ENCODE measurements around the gene ZIK1. TPM values are rescaled to one million over a fixed set of nuclear protein-coding genes. Genes with fewer than 3 reads are reported as not detected.
A peak's percentile ranks its signal among the peaks of the same experiment; 100 is the strongest.

ZIK1 gene
- total RNA-seq, 2 experiments from 2014 or later = 6.1 to 6.5 TPM

- Mint-ChIP-seq H3K9me3 (peaks cover 58% of the 10 kb centered on the region), H3K4me3 (no peak overlapping the region), H3K27me3 (no peaks in the 10 kb centered on the region), H3K4me1 (ENCODE audit: low read depth) (no peaks in the 10 kb centered on the region), H3K27ac (no peak overlapping the region), H3K36me3 (ENCODE audit: low read depth) (peaks cover 72% of the 10 kb centered on the region)
- no peak for TF ChIP-seq CTCF (IDR thresholded peaks at IDR 0.05)
- intact Hi-C loops (cut with micrococcal nuclease) = no loop called here
- CTCF ChIA-PET = no interaction called here
- no peak for DNase-seq
- POLR2A ChIA-PET = interaction anchor here (0.7 kb wide), 1 partner anchor 285 kb away, joined by 3 read pairs; no protein-coding TSS in a partner anchor
- no peak for ATAC-seq
Observed at GRCh38 chr19:57606931-57607330, 23.0 kb downstream of the ZIK1 start.

GRCh38 chr19:57611113-57611512, 27.2 kb downstream of the ZIK1 start:
- intact Hi-C loops (cut with micrococcal nuclease) = no loop called here
- no peak for DNase-seq
- Mint-ChIP-seq H3K36me3 (ENCODE audit: low read depth) (peaks cover 53% of the 10 kb centered on the region), H3K27me3 (no peaks in the 10 kb centered on the region), H3K27ac (no peak overlapping the region), H3K4me1 (ENCODE audit: low read depth) (peaks cover 13% of the 10 kb centered on the region), H3K4me3 (no peak overlapping the region), H3K9me3 (peaks cover 45% of the 10 kb centered on the region)
- no peak for TF ChIP-seq CTCF (IDR thresholded peaks at IDR 0.05)
- ChIA-PET CTCF (no interaction called here), POLR2A (interaction anchor here (0.8 kb wide), 1 partner anchor 11 kb away, joined by 3 read pairs; no protein-coding TSS in a partner anchor)
- no peak for ATAC-seq

GRCh38 chr19:57613941-57614743, 30.2 kb downstream of the ZIK1 start, which contains the start of gene ZNF134:
ZNF134 (plus strand) TSS chr19:57614242; CDS start chr19:57619469, 5,227 bp downstream.
- Mint-ChIP-seq H3K9me3 (peaks cover 52% of the 10 kb centered on the region), H3K4me1 (ENCODE audit: low read depth) (peaks cover 23% of the 10 kb centered on the region), H3K36me3 (ENCODE audit: low read depth) (peaks cover 54% of the 10 kb centered on the region), H3K4me3 (peak within 1 kb of the TSS; percentile 86), H3K27ac (peak within 1 kb of the TSS; percentile 88), H3K27me3 (no peaks in the 10 kb centered on the region)
- peak; percentile 100 for ATAC-seq
- POLR2A ChIA-PET = interaction anchor here (0.6 to 1.1 kb wide), 5 partner anchors 19 to 55 kb away, joined by 3 to 4 read pairs (median 3); partner anchors contain the start of gene ZNF211
- no peak for TF ChIP-seq CTCF (IDR thresholded peaks at IDR 0.05)
- intact Hi-C loops (cut with micrococcal nuclease) = no loop called here
- DNase-seq = peak; percentile 95
- CTCF ChIA-PET = interaction anchor here (1.5 kb wide), 1 partner anchor 67 kb away, joined by 5 read pairs; the partner anchor contains the start of gene ZNF551

- DNase-seq (no peak), ATAC-seq (no peak)
- intact Hi-C loops (cut with micrococcal nuclease) = no loop called here
- Mint-ChIP-seq H3K27ac (peak overlapping the region; percentile 88), H3K4me3 (peak overlapping the region; percentile 86), H3K36me3 (ENCODE audit: low read depth) (peaks cover 65% of the 10 kb centered on the region), H3K27me3 (no peaks in the 10 kb centered on the region), H3K4me1 (ENCODE audit: low read depth) (peaks cover 23% of the 10 kb centered on the region), H3K9me3 (peaks cover 64% of the 10 kb centered on the region)
- CTCF ChIA-PET = no interaction called here
- TF ChIP-seq CTCF (IDR thresholded peaks at IDR 0.05) = no peak
- POLR2A ChIA-PET = no interaction called here
Observed at GRCh38 chr19:57615346-57615745, 31.4 kb downstream of the ZIK1 start.

Measured in activated CD8-positive, alpha-beta T cell treated with anti-CD3 and anti-CD28 coated beads for 36 hours (primary cell).